Measurements from ENCODE around the gene KCNK3. TPM values are rescaled to one million over a fixed set of nuclear protein-coding genes. Genes with fewer than 3 reads are reported as not detected.

Gene KCNK3
- total RNA-seq, 3 donors from 2014 or later (not counting 1 experiment from before 2014, with no cell fraction given): not detected

DNA sequence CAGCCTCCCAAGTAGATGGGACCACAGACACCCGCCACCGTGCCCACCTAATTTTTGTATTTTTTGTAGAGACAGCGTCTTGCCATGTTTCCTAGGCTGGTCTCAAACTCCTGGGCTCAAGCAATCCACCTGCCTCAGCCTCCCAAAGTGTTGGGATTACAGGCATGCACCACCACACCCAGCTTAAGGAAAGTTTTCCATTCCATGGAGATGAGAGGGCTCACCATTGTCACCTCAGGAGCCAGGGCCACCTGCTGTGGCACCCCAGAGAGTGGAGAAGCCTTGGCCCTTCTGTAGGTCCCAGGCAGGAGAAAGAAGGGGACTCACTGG, 76.2 kb downstream of the KCNK3 start:
- H3K27me3 ChIP-seq (ENCODE audit: control insufficient read depth, insufficient read depth, low read length): no peaks in the 10 kb centered on the region
- DNase-seq: no peak
- peak overlapping the region; percentile 64 for H3K27ac ChIP-seq (ENCODE audit: low read length)
- 100% methylated on average over 3 of the region's 3 CpGs for WGBS (ENCODE audit: insufficient coverage)
- peaks cover 50 to 71% of the 10 kb centered on the region in 2 donors for H3K4me1 Mint-ChIP-seq
- H3K9me3 ChIP-seq (ENCODE audit: control insufficient read depth, insufficient read depth, low read length): no peaks in the 10 kb centered on the region
- no peaks in the 10 kb centered on the region for H3K9me3 Mint-ChIP-seq
- no peaks in the 10 kb centered on the region for H3K36me3 ChIP-seq (ENCODE audit: control insufficient read depth, insufficient read depth, low read length)
- H3K36me3 Mint-ChIP-seq: no peaks in the 10 kb centered on the region
- ATAC-seq: no peak
- H3K4me1 ChIP-seq (ENCODE audit: control insufficient read depth, insufficient read depth, low read length): peaks cover 89% of the 10 kb centered on the region
- H3K27me3 Mint-ChIP-seq (ENCODE audit: low read depth in 2 of 2): no peaks in the 10 kb centered on the region
- peak overlapping the region; percentile 31 for H3K4me3 Mint-ChIP-seq
- TF ChIP-seq CTCF (IDR thresholded peaks at IDR 0.05): no peak
- H3K27ac Mint-ChIP-seq: peak overlapping the region; percentile 91 to 93
- intact Hi-C loops (cut with micrococcal nuclease): no loop called here
- H3K4me3 ChIP-seq (ENCODE audit: low read length): no peak overlapping the region

DNA sequence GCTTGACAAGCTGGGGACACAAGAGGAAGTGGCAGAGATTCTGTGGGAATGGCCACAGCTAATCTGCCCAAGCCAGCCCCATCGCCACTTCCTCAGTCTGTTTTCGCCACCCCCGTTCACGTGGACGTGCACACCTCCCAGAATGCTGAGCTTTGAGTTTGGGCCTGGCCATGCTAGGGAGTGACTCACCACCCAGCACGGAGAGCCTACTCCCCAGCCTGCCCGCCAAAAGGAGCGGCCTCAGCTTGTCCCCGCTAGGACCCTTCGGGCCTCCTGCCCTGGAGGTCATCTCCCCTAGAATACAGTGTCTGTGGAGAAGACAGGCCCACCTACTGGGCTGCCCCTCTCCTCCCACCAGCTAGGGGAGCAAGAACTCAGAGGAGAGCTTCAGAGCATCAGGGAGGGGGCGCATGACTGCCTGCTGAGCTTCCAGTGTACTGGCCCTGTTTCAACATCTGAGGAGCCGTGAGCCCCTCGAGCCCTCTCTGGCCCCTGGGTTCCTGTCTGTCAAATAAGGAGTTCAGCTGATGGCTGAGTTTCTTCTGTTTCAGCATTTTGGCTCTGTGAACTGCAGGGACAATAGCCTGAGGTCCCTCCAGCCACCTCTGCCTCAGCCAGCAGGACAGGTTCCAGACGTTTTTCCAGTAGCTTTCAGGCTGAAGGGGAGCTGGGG, 76.7 kb downstream of the KCNK3 start:
- intact Hi-C loops (cut with micrococcal nuclease): no loop called here
- Histone ChIP-seq H3K27me3 (ENCODE audit: control insufficient read depth, insufficient read depth, low read length) (no peaks in the 10 kb centered on the region), H3K36me3 (ENCODE audit: control insufficient read depth, insufficient read depth, low read length) (peaks cover 2% of the 10 kb centered on the region), H3K27ac (ENCODE audit: low read length) (peak overlapping the region; percentile 64), H3K4me3 (ENCODE audit: low read length) (no peak overlapping the region), H3K9me3 (ENCODE audit: control insufficient read depth, insufficient read depth, low read length) (no peaks in the 10 kb centered on the region), H3K4me1 (ENCODE audit: control insufficient read depth, insufficient read depth, low read length) (peaks cover 87% of the 10 kb centered on the region)
- WGBS (ENCODE audit: insufficient coverage): 38% methylated on average over 14 of the region's 14 CpGs
- H3K27me3 Mint-ChIP-seq (ENCODE audit: low read depth in 2 of 2): no peaks in the 10 kb centered on the region
- no peaks in the 10 kb centered on the region for H3K9me3 Mint-ChIP-seq
- H3K4me1 Mint-ChIP-seq: peaks cover 48 to 72% of the 10 kb centered on the region in 2 donors
- TF ChIP-seq CTCF (IDR thresholded peaks at IDR 0.05): no peak
- DNase-seq (peak; percentile 41 to 52), ATAC-seq (peak; percentile 67 to 79 (median 73))
- H3K36me3 Mint-ChIP-seq: no peaks in the 10 kb centered on the region
- H3K27ac Mint-ChIP-seq: peak overlapping the region; percentile 91 to 93
- H3K4me3 Mint-ChIP-seq: peak overlapping the region; percentile 58

DNA sequence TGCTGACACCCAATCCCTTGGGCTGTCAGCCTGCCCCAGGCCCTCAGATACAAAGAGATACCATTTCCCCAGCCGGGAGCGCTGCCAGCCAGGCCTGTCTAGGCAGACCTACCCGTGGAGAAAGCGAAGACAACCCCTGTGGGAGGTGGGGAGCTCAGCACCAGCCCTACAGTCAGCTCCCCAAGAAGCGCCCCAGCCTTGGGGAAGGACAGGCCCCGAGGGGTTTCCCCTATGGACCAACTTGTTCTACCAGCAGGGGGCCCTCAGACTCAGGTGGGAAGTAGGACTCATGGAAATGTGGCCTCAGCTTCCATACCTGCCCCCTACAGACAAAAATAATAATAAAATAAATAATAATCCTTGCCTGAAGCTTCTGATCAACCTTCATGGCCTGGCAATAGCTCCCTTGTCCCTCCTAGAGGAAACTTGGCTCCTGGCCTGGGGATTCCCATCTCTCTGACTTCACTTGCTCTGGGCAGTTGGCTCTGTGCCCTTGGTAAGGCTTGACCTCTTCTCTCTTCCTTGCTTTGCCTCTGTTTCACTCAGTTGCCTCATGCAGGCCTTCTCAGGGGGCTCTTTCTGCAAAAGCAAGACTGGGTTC, 78.6 kb downstream of the KCNK3 start:
- intact Hi-C loops (cut with micrococcal nuclease): no loop called here
- no peak for TF ChIP-seq CTCF (IDR thresholded peaks at IDR 0.05)
- H3K27ac Mint-ChIP-seq: peak overlapping the region; percentile 91 to 92
- Histone ChIP-seq H3K4me3 (ENCODE audit: low read length) (no peak overlapping the region), H3K36me3 (ENCODE audit: control insufficient read depth, insufficient read depth, low read length) (peaks cover 15% of the 10 kb centered on the region), H3K27me3 (ENCODE audit: control insufficient read depth, insufficient read depth, low read length) (no peaks in the 10 kb centered on the region), H3K27ac (ENCODE audit: low read length) (no peak overlapping the region), H3K9me3 (ENCODE audit: control insufficient read depth, insufficient read depth, low read length) (no peaks in the 10 kb centered on the region), H3K4me1 (ENCODE audit: control insufficient read depth, insufficient read depth, low read length) (peaks cover 71% of the 10 kb centered on the region)
- H3K4me3 Mint-ChIP-seq: no peak overlapping the region
- no peak for ATAC-seq
- peak in 1 of 2 donors; percentile 63 for DNase-seq
- H3K36me3 Mint-ChIP-seq: no peaks in the 10 kb centered on the region
- no peaks in the 10 kb centered on the region for H3K9me3 Mint-ChIP-seq
- H3K27me3 Mint-ChIP-seq (ENCODE audit: low read depth in 2 of 2): no peaks in the 10 kb centered on the region
- 90% methylated on average over 5 of the region's 6 CpGs for WGBS (ENCODE audit: insufficient coverage)
- peaks cover 34 to 59% of the 10 kb centered on the region in 2 donors for H3K4me1 Mint-ChIP-seq
